GM04504 (cell line): ENCODE data around the gene DCAF4.

ENCODE experiments used
- DNase-seq: peaks from one replicate; pipeline ENCODE4 v3.0.0-alpha.2; 2012; ENCODE audit warnings: low read depth

Gene DCAF4

GRCh38 chr14:72894623-72895378 is 31.5 kb upstream of the DCAF4 start:
- DNase-seq: no peak

- no peak for DNase-seq
Measured at GRCh38 chr14:72898448-72898847, 27.8 kb upstream of the DCAF4 start.

- DNase-seq: no peak
Measured at GRCh38 chr14:72901361-72901760, 24.9 kb upstream of the DCAF4 start.

GRCh38 chr14:72902801-72903530 is 23.3 kb upstream of the DCAF4 start:
- DNase-seq: no peak

GRCh38 chr14:72903716-72904115 is 22.5 kb upstream of the DCAF4 start:
- no peak for DNase-seq

GRCh38 chr14:72904218-72904617 is 22.0 kb upstream of the DCAF4 start:
- DNase-seq: no peak

- DNase-seq: peak; percentile 60
Measured at GRCh38 chr14:72904840-72905561, 21.3 kb upstream of the DCAF4 start.

GRCh38 chr14:72906316-72906715 is 19.9 kb upstream of the DCAF4 start:
- DNase-seq: peak; percentile 65

- DNase-seq: no peak
Measured at GRCh38 chr14:72906879-72907278, 19.4 kb upstream of the DCAF4 start.

GRCh38 chr14:72907886-72908285 is 18.4 kb upstream of the DCAF4 start:
- DNase-seq: no peak

GRCh38 chr14:72909163-72909562 is 17.1 kb upstream of the DCAF4 start:
- no peak for DNase-seq

GRCh38 chr14:72913809-72914208 is 12.5 kb upstream of the DCAF4 start:
- no peak for DNase-seq

- no peak for DNase-seq
Measured at GRCh38 chr14:72916174-72916573, 10.1 kb upstream of the DCAF4 start.

- no peak for DNase-seq
Measured at GRCh38 chr14:72917094-72917802, 9.0 kb upstream of the DCAF4 start.

GRCh38 chr14:72920008-72920407 is 6.3 kb upstream of the DCAF4 start:
- DNase-seq: no peak

- no peak for DNase-seq
Measured at GRCh38 chr14:72921396-72921795, 4.9 kb upstream of the DCAF4 start.

GRCh38 chr14:72924337-72924736 is 1.9 kb upstream of the DCAF4 start:
- no peak for DNase-seq

GRCh38 chr14:72925171-72925759 is 999 bp upstream of the DCAF4 start:
- no peak for DNase-seq

GRCh38 chr14:72925815-72926291 is 411 bp upstream of the DCAF4 start:
- DNase-seq: no peak

GRCh38 chr14:72928872-72929271 is 2.6 kb downstream of the DCAF4 start:
- no peak for DNase-seq

GRCh38 chr14:72929316-72930080 is 3.2 kb downstream of the DCAF4 start:
- DNase-seq: no peak
